Esophagus squamous epithelium (tissue), 4 donors: ENCODE results near the gene RASL11A.
"Not testable (repeated sequence)": the region's sequence is repeated elsewhere in the genome, so short reads cannot be mapped to it uniquely, and the experiment has no call there.

Experiments used
- CTCF ChIP-seq, 6 experiments: fragments of 450-650 bp in 4 of 6; fragments of 200-600 bp in 2 of 6; sonication (generic) in 2 of 6; IDR thresholded peaks; one replicate each; pipeline ENCODE4 v1.5.1; 2016 to 2019; ENCODE audit warnings: antibody characterized with exemption in 6 of 6, mild to moderate bottlenecking in 4 of 6, moderate library complexity in 4 of 6
- POLR2A ChIP-seq, 4 donors: fragments of 450-650 bp; IDR thresholded peaks; one replicate each; pipeline ENCODE4 v1.6.1; 2017; ENCODE audit warnings: antibody characterized with exemption in 4 of 4, mild to moderate bottlenecking in 4 of 4, moderate library complexity in 3 of 4

GRCh38 chr13:27222100-27222499 is 48.5 kb upstream of the RASL11A start:
- not testable (repeated sequence) for TF ChIP-seq CTCF, POLR2A (IDR thresholded peaks at IDR 0.05)
